WTC11 (cell line): ENCODE results near the gene SLC9A2. TPM values are rescaled to one million over a fixed set of nuclear protein-coding genes. Genes with fewer than 3 reads are reported as not detected.

Source experiments
- ATAC-seq: fragments of 200-7000 bp; cut with Tn5 transposase; 2 replicates; pipeline ENCODE4 v1.10.0; 2021; ENCODE audit warnings: mild to moderate bottlenecking, moderate library complexity
- CTCF ChIA-PET: fragments of 300-600 bp; sonication (Branson Sonifier 250); formaldehyde crosslinking; loops from one replicate; lab custom pipeline; 2021; ENCODE audit warnings: antibody characterized with exemption; lab: Charles Lee
- POLR2A ChIA-PET: fragments of 350-600 bp; sonication (Branson Sonifier 250); formaldehyde crosslinking; loops from one replicate; lab custom pipeline; 2021; ENCODE audit warnings: antibody characterized with exemption; lab: Charles Lee
- DNase-seq: peaks from one replicate; pipeline ENCODE4 v3.0.0; 2021; ENCODE audit warnings: low spot score
- H3K27ac Mint-ChIP-seq: 2 replicates; pipeline ENCODE4 v1.8.0; 2021; ENCODE audit warnings: mixed read lengths
- H3K27me3 Mint-ChIP-seq: 2 replicates; pipeline ENCODE4 v1.8.0; 2021; ENCODE audit warnings: low read depth, mild to moderate bottlenecking, moderate library complexity, mixed read lengths
- H3K36me3 Mint-ChIP-seq: 2 replicates; pipeline ENCODE4 v1.8.0; 2021; ENCODE audit warnings: mixed read lengths
- H3K4me1 Mint-ChIP-seq: 2 replicates; pipeline ENCODE4 v1.8.0; 2022; ENCODE audit warnings: mixed read lengths
- H3K4me3 Mint-ChIP-seq: 2 replicates; pipeline ENCODE4 v1.8.0; 2021; ENCODE audit warnings: mild to moderate bottlenecking, moderate library complexity, mixed read lengths
- H3K9me3 Mint-ChIP-seq: 2 replicates; pipeline ENCODE4 v1.8.0; 2021; ENCODE audit warnings: mixed read lengths
- CBFB ChIP-seq: sonication (generic); formaldehyde crosslinking; IDR thresholded peaks from 2 replicates; pipeline ENCODE4 v1.8.1; 2022; ENCODE audit warnings: mild to moderate bottlenecking, low read depth, missing genetic modification reagents
- CDX4 ChIP-seq: fragments of 250-450 bp; sonication (Bioruptor Pico); IDR thresholded peaks from 2 replicates; pipeline ENCODE4 v1.9.0; 2021; ENCODE audit warnings: moderate library complexity, mild to moderate bottlenecking, inconsistent platforms, borderline replicate concordance
- CREM ChIP-seq: sonication (generic); formaldehyde crosslinking; IDR thresholded peaks from 2 replicates; pipeline ENCODE4 v1.8.1; 2022; ENCODE audit warnings: mild to moderate bottlenecking, missing genetic modification reagents, moderate library complexity
- CTCF ChIP-seq: fragments of 200-600 bp; IDR thresholded peaks from 2 replicates; pipeline ENCODE4 v1.8.0; 2022; ENCODE audit warnings: antibody characterized with exemption
- ERG ChIP-seq: fragments of 250-450 bp; sonication (Bioruptor Pico); IDR thresholded peaks from 2 replicates; pipeline ENCODE4 v1.8.0; 2021; ENCODE audit warnings: mild to moderate bottlenecking
- ETV6 ChIP-seq: sonication (generic); formaldehyde crosslinking; IDR thresholded peaks from 2 replicates; pipeline ENCODE4 v1.8.1; 2022; ENCODE audit warnings: mild to moderate bottlenecking, missing genetic modification reagents
- FOXP4 ChIP-seq: sonication (generic); formaldehyde crosslinking; IDR thresholded peaks from 2 replicates; pipeline ENCODE4 v1.8.0; 2022; ENCODE audit warnings: mild to moderate bottlenecking, missing genetic modification reagents
- MYBL2 ChIP-seq: sonication (generic); formaldehyde crosslinking; IDR thresholded peaks from 2 replicates; pipeline ENCODE4 v1.8.1; 2023; ENCODE audit warnings: mild to moderate bottlenecking, moderate library complexity, missing genetic modification reagents
- NR2C2 ChIP-seq: sonication (generic); formaldehyde crosslinking; IDR thresholded peaks from 2 replicates; pipeline ENCODE4 v1.8.0; 2022; ENCODE audit warnings: mild to moderate bottlenecking, missing genetic modification reagents
- SMAD3 ChIP-seq: sonication (generic); formaldehyde crosslinking; IDR thresholded peaks from 2 replicates; pipeline ENCODE4 v1.8.0; 2022; ENCODE audit warnings: missing genetic modification reagents, mild to moderate bottlenecking, borderline replicate concordance
- STAT6 ChIP-seq: sonication (generic); formaldehyde crosslinking; conservative IDR thresholded peaks from 2 replicates; pipeline ENCODE4 v1.8.1; 2023; ENCODE audit warnings: mild to moderate bottlenecking, low read depth, missing genetic modification reagents, moderate library complexity
- TCF7 ChIP-seq: sonication (generic); formaldehyde crosslinking; IDR thresholded peaks from 2 replicates; pipeline ENCODE4 v1.8.0; 2022; ENCODE audit warnings: mild to moderate bottlenecking, low read depth, missing genetic modification reagents, moderate library complexity
- ZMAT4 ChIP-seq: fragments of 250-450 bp; sonication (Bioruptor Pico); IDR thresholded peaks from 2 replicates; pipeline ENCODE4 v1.9.0; 2021; ENCODE audit warnings: mild to moderate bottlenecking
- ZNF121 ChIP-seq: sonication (generic); formaldehyde crosslinking; IDR thresholded peaks from 2 replicates; pipeline ENCODE4 v1.8.0; 2023; ENCODE audit warnings: missing genetic modification reagents
- ZNF317 ChIP-seq: sonication (generic); formaldehyde crosslinking; IDR thresholded peaks from 2 replicates; pipeline ENCODE4 v1.8.1; 2023; ENCODE audit warnings: low read depth, mild to moderate bottlenecking, moderate library complexity, missing genetic modification reagents, borderline replicate concordance
- ZNF425 ChIP-seq: fragments of 250-450 bp; sonication (Bioruptor Pico); conservative IDR thresholded peaks from 2 replicates; pipeline ENCODE4 v1.9.0; 2021; ENCODE audit warnings: mild to moderate bottlenecking
- total RNA-seq: library from RNA; stranded (reverse); gene quantifications from 3 replicates; pipeline ENCODE4 v1.2.3, GENCODE V29; 2021
- TF ChIP-seq, protein P1 (sequence below): sonication (generic); formaldehyde crosslinking; IDR thresholded peaks from 2 replicates; pipeline ENCODE4 v1.8.1; 2023; ENCODE audit warnings: mild to moderate bottlenecking, missing genetic modification reagents, borderline replicate concordance

The SLC9A2 gene
- total RNA-seq, 1 experiment from 2014 or later = 0.07 TPM

- TF ChIP-seq FOXP4 (CRISPR knock-in tag) (no peak), CTCF (no peak), TCF7 (CRISPR knock-in tag) (no peak), CREM (CRISPR knock-in tag) (no peak), CDX4 (CRISPR knock-in tag) (no peak), STAT6 (CRISPR knock-in tag) (no peak)
- TF ChIP-seq, protein P1, sequence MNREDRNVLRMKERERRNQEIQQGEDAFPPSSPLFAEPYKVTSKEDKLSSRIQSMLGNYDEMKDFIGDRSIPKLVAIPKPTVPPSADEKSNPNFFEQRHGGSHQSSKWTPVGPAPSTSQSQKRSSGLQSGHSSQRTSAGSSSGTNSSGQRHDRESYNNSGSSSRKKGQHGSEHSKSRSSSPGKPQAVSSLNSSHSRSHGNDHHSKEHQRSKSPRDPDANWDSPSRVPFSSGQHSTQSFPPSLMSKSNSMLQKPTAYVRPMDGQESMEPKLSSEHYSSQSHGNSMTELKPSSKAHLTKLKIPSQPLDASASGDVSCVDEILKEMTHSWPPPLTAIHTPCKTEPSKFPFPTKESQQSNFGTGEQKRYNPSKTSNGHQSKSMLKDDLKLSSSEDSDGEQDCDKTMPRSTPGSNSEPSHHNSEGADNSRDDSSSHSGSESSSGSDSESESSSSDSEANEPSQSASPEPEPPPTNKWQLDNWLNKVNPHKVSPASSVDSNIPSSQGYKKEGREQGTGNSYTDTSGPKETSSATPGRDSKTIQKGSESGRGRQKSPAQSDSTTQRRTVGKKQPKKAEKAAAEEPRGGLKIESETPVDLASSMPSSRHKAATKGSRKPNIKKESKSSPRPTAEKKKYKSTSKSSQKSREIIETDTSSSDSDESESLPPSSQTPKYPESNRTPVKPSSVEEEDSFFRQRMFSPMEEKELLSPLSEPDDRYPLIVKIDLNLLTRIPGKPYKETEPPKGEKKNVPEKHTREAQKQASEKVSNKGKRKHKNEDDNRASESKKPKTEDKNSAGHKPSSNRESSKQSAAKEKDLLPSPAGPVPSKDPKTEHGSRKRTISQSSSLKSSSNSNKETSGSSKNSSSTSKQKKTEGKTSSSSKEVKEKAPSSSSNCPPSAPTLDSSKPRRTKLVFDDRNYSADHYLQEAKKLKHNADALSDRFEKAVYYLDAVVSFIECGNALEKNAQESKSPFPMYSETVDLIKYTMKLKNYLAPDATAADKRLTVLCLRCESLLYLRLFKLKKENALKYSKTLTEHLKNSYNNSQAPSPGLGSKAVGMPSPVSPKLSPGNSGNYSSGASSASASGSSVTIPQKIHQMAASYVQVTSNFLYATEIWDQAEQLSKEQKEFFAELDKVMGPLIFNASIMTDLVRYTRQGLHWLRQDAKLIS (CRISPR knock-in tag) = no peak
Observed at GRCh38 chr2:102748107-102748506, 128.8 kb downstream of the SLC9A2 start (continued).

- POLR2A ChIA-PET = no interaction called here
- TF ChIP-seq ZMAT4 (CRISPR knock-in tag) (no peak), ZNF317 (CRISPR knock-in tag) (no peak), SMAD3 (CRISPR knock-in tag) (no peak), CBFB (CRISPR knock-in tag) (no peak), ZNF425 (CRISPR knock-in tag) (no peak), ZNF121 (CRISPR knock-in tag) (no peak), ETV6 (CRISPR knock-in tag) (no peak), ERG (no peak), MYBL2 (CRISPR knock-in tag) (no peak), NR2C2 (no peak)
Observed at GRCh38 chr2:102749938-102750337, 130.6 kb downstream of the SLC9A2 start.

More at GRCh38 chr2:102749938-102750337, 130.6 kb downstream of the SLC9A2 start:
- H3K4me3 Mint-ChIP-seq = no peak overlapping the region
- ATAC-seq = no peak
- no peaks in the 10 kb centered on the region for H3K27me3 Mint-ChIP-seq
- CTCF ChIA-PET = no interaction called here
- H3K4me1 Mint-ChIP-seq = peaks cover 2% of the 10 kb centered on the region
- DNase-seq = no peak
- no peaks in the 10 kb centered on the region; the same call in 1 of the 2 replicates for H3K9me3 Mint-ChIP-seq
- H3K36me3 Mint-ChIP-seq = no peaks in the 10 kb centered on the region
- H3K27ac Mint-ChIP-seq = no peak overlapping the region
